Upper lobe of right lung (tissue), 1 donor: ENCODE data around the gene RTP3. TPM values are rescaled to one million over a fixed set of nuclear protein-coding genes. Genes with fewer than 3 reads are reported as not detected.

ENCODE experiments used
- ATAC-seq: fragments of 200-7000 bp; cut with Tn5 transposase; one replicate; pipeline ENCODE4 v1.9.1; 2020; ENCODE audit warnings: mild to moderate bottlenecking, moderate library complexity
- DNase-seq: peaks from one replicate; pipeline ENCODE4 v3.0.0-alpha.2; 2020
- H3K27ac ChIP-seq: fragments of 200-600 bp; one replicate; pipeline ENCODE4 v1.8.0; 2022
- H3K27me3 ChIP-seq: fragments of 200-600 bp; one replicate; pipeline ENCODE4 v1.8.0; 2022; ENCODE audit warnings: mild to moderate bottlenecking
- H3K36me3 ChIP-seq: fragments of 200-600 bp; one replicate; pipeline ENCODE4 v1.8.0; 2022
- H3K4me1 ChIP-seq: fragments of 200-600 bp; one replicate; pipeline ENCODE4 v1.8.0; 2022
- H3K4me3 ChIP-seq: fragments of 200-600 bp; one replicate; pipeline ENCODE4 v1.8.0; 2022; ENCODE audit warnings: mild to moderate bottlenecking
- H3K9me3 ChIP-seq: fragments of 200-600 bp; one replicate; pipeline ENCODE4 v1.8.0; 2022
- CTCF ChIP-seq: fragments of 200-600 bp; IDR thresholded peaks from one replicate; pipeline ENCODE4 v1.8.0; 2022; ENCODE audit warnings: antibody characterized with exemption
- intact Hi-C: fragments of 100-400 bp; cut with DNase I; formaldehyde crosslinking; loops from one replicate; pipeline ENCODE4 v1.11.0; 2022
- total RNA-seq: library from RNA; stranded (reverse); fragmentation: NEBNext Ultra II Directional; extraction: Animal tissue kit (Norgen Biotek cat#: 25700); gene quantifications from one replicate; pipeline ENCODE4 v1.2.1, GENCODE V29; 2021
- donor health status: DM: no; HTN: yes; CAD: no; lungs with severe emphysema.

Gene RTP3
- total RNA-seq, 1 donor from 2014 or later: not detected

- Histone ChIP-seq H3K36me3 (no peaks in the 10 kb centered on the region), H3K4me3 (no peak overlapping the region), H3K27ac (no peak overlapping the region), H3K9me3 (no peaks in the 10 kb centered on the region), H3K4me1 (peaks cover 14% of the 10 kb centered on the region), H3K27me3 (peaks cover 25% of the 10 kb centered on the region)
- intact Hi-C loops: no loop called here
- ATAC-seq (no peak), DNase-seq (no peak)
- TF ChIP-seq CTCF: no peak
Measured at GRCh38 chr3:46466273-46466672, 31.5 kb upstream of the RTP3 start.

DNA sequence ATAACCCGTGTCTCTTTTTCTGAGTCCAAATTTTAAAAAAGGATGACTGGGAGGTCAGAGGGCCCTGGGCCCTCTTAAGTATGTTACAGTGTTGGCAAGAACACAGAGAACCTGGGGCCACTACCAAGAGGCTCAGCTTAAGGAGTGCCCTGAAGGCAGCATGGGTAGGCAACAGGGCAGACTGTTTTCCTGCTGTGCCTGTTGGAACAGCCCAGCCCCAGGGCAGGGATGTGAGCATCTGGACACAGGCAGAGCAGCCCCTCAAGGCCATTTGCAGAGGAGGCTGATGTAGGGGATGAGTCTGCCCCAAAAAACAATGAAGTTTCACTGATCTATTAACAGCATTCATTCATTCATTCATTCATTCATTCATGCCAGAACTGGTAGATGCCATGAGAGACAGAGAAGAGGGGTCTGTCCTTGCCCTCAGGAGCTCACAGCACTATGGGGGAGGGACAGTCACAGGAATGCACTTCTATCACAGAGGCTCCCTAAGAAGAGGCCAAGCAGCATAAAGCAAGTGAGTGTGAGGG lies 30.8 kb upstream of the RTP3 start:
- ATAC-seq (no peak), DNase-seq (no peak)
- peaks cover 14% of the 10 kb centered on the region for H3K4me1 ChIP-seq
- intact Hi-C loops: no loop called here
- H3K36me3 ChIP-seq: no peaks in the 10 kb centered on the region
- peaks cover 25% of the 10 kb centered on the region for H3K27me3 ChIP-seq
- H3K4me3 ChIP-seq: no peak overlapping the region
- TF ChIP-seq CTCF: no peak
- no peak overlapping the region for H3K27ac ChIP-seq
- no peaks in the 10 kb centered on the region for H3K9me3 ChIP-seq

DNA sequence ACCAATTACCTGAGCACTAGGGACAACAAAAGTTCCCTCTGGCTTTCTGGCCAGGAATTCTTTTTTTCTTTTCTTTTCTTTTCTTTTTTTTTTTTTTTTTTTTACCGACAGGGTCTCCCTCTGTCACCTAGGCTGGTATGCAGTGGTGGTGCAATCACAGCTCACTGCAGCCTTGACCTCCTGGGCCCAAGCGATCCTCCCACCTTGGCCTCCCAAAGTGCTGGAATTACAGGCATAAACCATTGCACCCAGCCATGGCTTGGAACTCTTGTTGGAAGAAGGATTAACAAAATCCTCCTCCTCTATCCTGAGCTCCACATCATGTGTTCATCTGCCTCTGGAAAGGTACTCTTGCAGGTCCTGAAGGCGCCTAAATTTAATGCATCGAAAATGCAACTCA lies 30.2 kb upstream of the RTP3 start:
- DNase-seq (no peak), ATAC-seq (no peak)
- intact Hi-C loops: no loop called here
- Histone ChIP-seq H3K4me1 (peaks cover 14% of the 10 kb centered on the region), H3K36me3 (no peaks in the 10 kb centered on the region), H3K4me3 (no peak overlapping the region), H3K9me3 (no peaks in the 10 kb centered on the region), H3K27ac (no peak overlapping the region), H3K27me3 (peaks cover 25% of the 10 kb centered on the region)
- TF ChIP-seq CTCF: no peak

- no peaks in the 10 kb centered on the region for H3K9me3 ChIP-seq
- no peak for TF ChIP-seq CTCF
- H3K27ac ChIP-seq: no peak overlapping the region
- peaks cover 14% of the 10 kb centered on the region for H3K4me1 ChIP-seq
- no peak overlapping the region for H3K4me3 ChIP-seq
- peaks cover 13% of the 10 kb centered on the region for H3K27me3 ChIP-seq
- intact Hi-C loops: no loop called here
- no peak for ATAC-seq
- no peak for DNase-seq
- H3K36me3 ChIP-seq: no peaks in the 10 kb centered on the region
Measured at GRCh38 chr3:46468753-46469600, 28.8 kb upstream of the RTP3 start.

GRCh38 chr3:46469680-46470357 lies 28.0 kb upstream of the RTP3 start:
- intact Hi-C loops: no loop called here
- Histone ChIP-seq H3K4me3 (no peak overlapping the region), H3K27ac (no peak overlapping the region), H3K27me3 (peaks cover 4% of the 10 kb centered on the region), H3K4me1 (peaks cover 7% of the 10 kb centered on the region), H3K36me3 (no peaks in the 10 kb centered on the region), H3K9me3 (no peaks in the 10 kb centered on the region)
- TF ChIP-seq CTCF: no peak
- ATAC-seq: peak; percentile 35
- DNase-seq: no peak
